Measurements from ENCODE around the gene SHC3. TPM values are rescaled to one million over a fixed set of nuclear protein-coding genes. Genes with fewer than 3 reads are reported as not detected.

The SHC3 gene
- total and polyA plus RNA-seq, 2 experiments from 2014 or later: 1.3 to 2.9 TPM

GRCh38 chr9:89225587-89225986 lies 47.0 kb upstream of the SHC3 start (continued):
- TF ChIP-seq EZH2 (IDR thresholded peaks at IDR 0.05; ENCODE audit: low read depth, unreplicated experiment): no peak
- no peak for TF ChIP-seq CREB1 (CRISPR knock-in tag; IDR thresholded peaks at IDR 0.05; ENCODE audit: low read depth)
- TF ChIP-seq POLR2AphosphoS5 (IDR thresholded peaks at IDR 0.05; ENCODE audit: low read depth): no peak
- TF ChIP-seq STAT1 (IDR thresholded peaks at IDR 0.05; ENCODE audit: unreplicated experiment): no peak

GRCh38 chr9:89225036-89225435 lies 46.4 kb upstream of the SHC3 start:
- H3K9me3 Mint-ChIP-seq: no peaks in the 10 kb centered on the region; the same call in 2 of the 3 replicates
- no peaks in the 10 kb centered on the region for H3K27me3 ChIP-seq (ENCODE audit: insufficient read depth)
- no peak overlapping the region for H3K4me3 ChIP-seq
- no peak overlapping the region for H3K27ac Mint-ChIP-seq
- no peaks in the 10 kb centered on the region for H3K79me2 ChIP-seq (replicated peaks; ENCODE audit: insufficient read depth)
- no peak overlapping the region for H2AFZ ChIP-seq
- peaks cover 7% of the 10 kb centered on the region for H3K27me3 Mint-ChIP-seq (ENCODE audit: insufficient read depth, low read depth, poor library complexity)
- peaks cover 10% of the 10 kb centered on the region; the same call in 1 of the 2 replicates for H3K4me1 ChIP-seq (ENCODE audit: insufficient read depth)
- peaks cover 4% of the 10 kb centered on the region; the same call in 1 of the 2 replicates for H4K20me1 ChIP-seq (replicated peaks; ENCODE audit: insufficient read depth)
- TF ChIP-seq POLR2AphosphoS5 (IDR thresholded peaks at IDR 0.05; ENCODE audit: low read depth) (no peak), JUNB (IDR thresholded peaks at IDR 0.05; ENCODE audit: unreplicated experiment) (no peak), EZH2phosphoT487 (IDR thresholded peaks at IDR 0.05; ENCODE audit: unreplicated experiment) (no peak), EZH2 (IDR thresholded peaks at IDR 0.05; ENCODE audit: low read depth, unreplicated experiment) (no peak), CTCF (conservative IDR thresholded peaks at IDR 0.05; ENCODE audit: low read depth in 2 of 2) (no peak), ZNF114 (CRISPR knock-in tag; IDR thresholded peaks at IDR 0.05) (no peak), STAT1 (IDR thresholded peaks at IDR 0.05; ENCODE audit: unreplicated experiment) (no peak), NANOG (IDR thresholded peaks at IDR 0.05; ENCODE audit: borderline replicate concordance) (no peak), ZNF331 (CRISPR knock-in tag; IDR thresholded peaks at IDR 0.05; ENCODE audit: low read depth) (no peak), CREB1 (CRISPR knock-in tag; IDR thresholded peaks at IDR 0.05; ENCODE audit: low read depth) (no peak), REST (IDR thresholded peaks at IDR 0.05; ENCODE audit: unreplicated experiment) (no peak), ETS1 (IDR thresholded peaks at IDR 0.05) (no peak), ZNF462 (CRISPR knock-in tag; IDR thresholded peaks at IDR 0.05) (no peak)
- no peak for ATAC-seq
- H3K4me3 Mint-ChIP-seq: no peak overlapping the region
- H3F3A ChIP-seq (replicated peaks; ENCODE audit: low read depth): no peaks in the 10 kb centered on the region
- H3K4me2 ChIP-seq: no peak overlapping the region
- no peaks in the 10 kb centered on the region for H3K36me3 Mint-ChIP-seq (ENCODE audit: low read depth)
- DNase-seq (ENCODE audit: low spot score): no peak
- peaks cover 20% of the 10 kb centered on the region for H3K4me1 Mint-ChIP-seq
- H3K27ac ChIP-seq (ENCODE audit: low read depth): no peak overlapping the region
- no peaks in the 10 kb centered on the region for H3K9me2 ChIP-seq (ENCODE audit: insufficient read depth)
- H3K36me3 ChIP-seq (ENCODE audit: insufficient read depth): no peaks in the 10 kb centered on the region

Measured in GM23338 (cell line).